CD4-positive, alpha-beta T cell treated with Interleukin-15 for 1 hour (primary cell): ENCODE data around the gene CLDN20.
A peak's percentile ranks its signal among the peaks of the same experiment; 100 is the strongest.
"Not testable (repeated sequence)": the region's sequence is repeated elsewhere in the genome, so short reads cannot be mapped to it uniquely, and the experiment has no call there.

Source experiments
- DNase-seq: peaks from one replicate; pipeline ENCODE4 v3.0.0-alpha.2; 2020

CLDN20 gene

DNA sequence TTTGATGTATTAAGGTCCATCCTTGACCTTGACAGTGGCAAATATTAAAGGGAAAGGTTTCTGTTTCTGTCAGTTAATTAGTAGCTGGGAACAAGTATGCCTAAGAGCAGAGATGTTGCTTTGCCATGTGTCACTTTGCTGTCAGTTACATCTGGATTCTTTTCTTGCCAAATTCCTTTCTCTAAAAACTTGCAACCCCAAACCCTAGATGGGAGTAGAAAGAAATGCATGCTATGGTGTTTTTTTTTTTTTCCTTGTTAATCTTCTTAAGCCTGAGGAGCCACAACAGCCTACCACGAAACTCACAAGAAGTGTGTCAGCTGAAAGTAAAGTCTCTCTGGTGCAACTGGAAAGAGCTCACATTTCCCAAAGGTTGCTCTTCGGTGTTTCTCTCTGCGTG, 18.0 kb upstream of the CLDN20 start:
- no peak for DNase-seq

DNA sequence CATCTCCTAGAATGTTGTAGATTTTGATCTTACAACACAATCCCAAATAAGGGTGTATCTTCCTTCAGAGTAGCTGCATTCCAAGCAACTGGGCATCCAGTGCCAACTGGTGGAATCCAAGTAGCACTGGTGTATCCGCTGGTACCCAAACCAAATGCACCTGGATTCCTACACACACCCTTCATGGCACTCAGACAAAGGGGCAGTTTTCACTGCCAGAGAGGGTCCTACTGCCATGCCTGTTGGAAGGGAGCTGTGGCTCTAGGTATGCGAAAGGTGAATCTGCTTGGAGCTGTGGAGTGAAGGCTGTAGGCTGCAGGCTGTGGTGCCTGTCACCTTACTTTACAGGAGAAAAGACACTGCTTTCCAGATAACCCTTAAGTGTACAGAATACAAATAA, 17.0 kb upstream of the CLDN20 start:
- DNase-seq: no peak

- DNase-seq: no peak
Measured at GRCh38 chr6:155247618-155248007, 16.2 kb upstream of the CLDN20 start.

GRCh38 chr6:155248008-155249001, 15.5 kb upstream of the CLDN20 start:
- peak; percentile 29 for DNase-seq

DNA sequence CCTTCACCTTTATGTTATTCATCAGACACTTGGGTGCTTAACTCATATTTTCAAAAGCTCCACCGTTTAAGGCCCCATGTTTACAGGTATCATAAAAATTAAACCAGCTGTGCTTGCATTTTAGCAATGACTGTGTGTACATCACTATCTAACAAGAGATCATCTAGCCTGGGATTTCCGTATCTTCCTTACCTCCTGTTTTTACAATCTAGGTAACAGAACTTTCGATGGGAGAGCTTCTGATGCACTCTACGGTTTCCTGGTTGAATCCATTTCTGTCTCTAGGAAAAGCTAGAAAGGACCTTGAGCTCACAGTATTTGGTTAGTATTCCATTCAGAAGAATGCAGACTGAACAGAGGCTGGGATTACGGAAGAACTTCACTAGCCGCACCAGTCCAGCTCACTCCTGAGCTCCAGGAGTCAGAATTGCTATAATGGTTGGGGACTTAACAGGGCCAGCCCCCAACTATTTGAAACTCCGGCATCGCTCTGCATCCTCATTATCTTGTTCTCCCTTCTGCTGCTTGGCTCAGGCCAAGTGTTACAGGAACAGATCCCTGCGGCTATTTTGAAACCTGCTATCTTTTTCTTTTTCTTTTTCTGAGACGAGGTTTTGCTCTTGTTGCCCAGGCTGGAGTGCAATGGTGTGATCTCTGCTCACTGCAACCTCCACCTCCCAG, 13.0 kb upstream of the CLDN20 start:
- DNase-seq: no peak

- no peak for DNase-seq
Measured at GRCh38 chr6:155252581-155252980, 11.2 kb upstream of the CLDN20 start.

GRCh38 chr6:155253337-155253736, 10.5 kb upstream of the CLDN20 start:
- DNase-seq: no peak

GRCh38 chr6:155254139-155254538, 9.7 kb upstream of the CLDN20 start:
- no peak for DNase-seq

DNA sequence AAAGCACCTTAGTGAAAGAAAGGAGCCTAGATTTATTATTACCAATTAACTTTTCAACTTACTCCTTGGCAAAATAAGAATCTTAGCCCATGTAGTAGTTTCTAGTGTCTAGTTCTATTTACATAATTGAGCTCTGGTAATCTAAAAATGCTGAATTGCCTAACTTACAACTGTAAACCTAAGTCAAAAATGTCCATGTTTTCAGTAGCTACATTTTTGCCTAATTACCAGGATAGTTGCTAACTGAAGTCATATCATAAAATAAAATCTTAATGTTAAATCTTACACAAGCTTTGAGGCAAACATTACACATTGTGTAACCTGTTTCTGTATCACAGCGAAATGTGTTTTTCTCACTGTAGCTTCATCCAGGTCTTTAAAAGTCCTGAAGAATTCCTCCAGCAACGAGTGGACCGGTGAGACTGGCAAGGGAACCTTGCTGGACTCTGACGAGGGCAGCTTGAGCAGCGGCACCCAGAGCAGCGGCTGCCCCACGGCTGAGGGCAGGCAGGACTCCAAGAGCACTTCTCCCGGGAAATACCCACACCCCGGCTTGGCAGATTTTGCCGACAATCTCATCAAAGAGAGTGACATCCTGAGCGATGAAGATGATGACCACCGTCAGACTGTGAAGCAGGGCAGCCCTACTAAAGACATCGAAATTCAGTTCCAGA, 7.6 kb upstream of the CLDN20 start:
- DNase-seq: no peak

DNA sequence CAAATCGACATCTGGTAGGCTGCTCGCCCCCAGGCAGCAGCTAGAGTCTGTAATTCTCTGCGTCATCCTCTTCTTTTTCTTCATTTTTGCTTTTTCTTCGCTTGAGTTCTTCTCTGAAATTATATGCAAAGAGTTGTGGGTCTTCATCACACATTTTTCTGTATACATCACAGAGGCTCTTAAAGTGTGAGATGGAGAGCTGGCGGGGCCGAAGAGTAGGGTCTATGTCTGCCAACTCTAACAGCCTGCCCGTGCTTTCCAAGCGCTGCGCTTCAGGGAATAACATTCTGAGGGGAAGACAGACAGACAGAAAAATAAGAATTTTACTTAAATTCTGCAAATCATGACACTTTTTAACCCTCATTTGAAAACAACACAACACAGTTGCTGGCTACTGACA, 6.0 kb upstream of the CLDN20 start:
- DNase-seq: no peak

- no peak for DNase-seq
Measured at GRCh38 chr6:155259204-155259603, 4.6 kb upstream of the CLDN20 start.

DNA sequence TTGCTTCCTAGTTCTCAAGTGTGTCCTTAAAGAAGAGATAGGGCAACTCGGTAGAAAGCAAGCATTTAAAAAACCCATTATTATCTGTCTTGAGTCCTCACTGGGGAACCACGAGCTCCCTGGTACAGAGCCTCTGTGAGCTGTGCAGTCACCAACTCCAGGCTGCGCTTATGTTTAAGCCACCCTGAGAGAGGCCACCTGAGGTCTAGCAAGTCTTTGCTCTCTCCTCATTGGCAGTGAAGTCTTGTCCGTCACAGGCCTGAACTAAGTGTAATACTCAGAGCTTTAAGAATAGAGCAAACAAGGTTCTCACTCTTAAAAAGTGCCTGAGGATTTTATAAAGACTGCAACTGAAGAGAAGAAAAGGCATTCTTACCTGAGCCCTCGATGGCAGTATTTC, 3.9 kb upstream of the CLDN20 start:
- no peak for DNase-seq

- no peak for DNase-seq
Measured at GRCh38 chr6:155260686-155261085, 3.1 kb upstream of the CLDN20 start.

DNA sequence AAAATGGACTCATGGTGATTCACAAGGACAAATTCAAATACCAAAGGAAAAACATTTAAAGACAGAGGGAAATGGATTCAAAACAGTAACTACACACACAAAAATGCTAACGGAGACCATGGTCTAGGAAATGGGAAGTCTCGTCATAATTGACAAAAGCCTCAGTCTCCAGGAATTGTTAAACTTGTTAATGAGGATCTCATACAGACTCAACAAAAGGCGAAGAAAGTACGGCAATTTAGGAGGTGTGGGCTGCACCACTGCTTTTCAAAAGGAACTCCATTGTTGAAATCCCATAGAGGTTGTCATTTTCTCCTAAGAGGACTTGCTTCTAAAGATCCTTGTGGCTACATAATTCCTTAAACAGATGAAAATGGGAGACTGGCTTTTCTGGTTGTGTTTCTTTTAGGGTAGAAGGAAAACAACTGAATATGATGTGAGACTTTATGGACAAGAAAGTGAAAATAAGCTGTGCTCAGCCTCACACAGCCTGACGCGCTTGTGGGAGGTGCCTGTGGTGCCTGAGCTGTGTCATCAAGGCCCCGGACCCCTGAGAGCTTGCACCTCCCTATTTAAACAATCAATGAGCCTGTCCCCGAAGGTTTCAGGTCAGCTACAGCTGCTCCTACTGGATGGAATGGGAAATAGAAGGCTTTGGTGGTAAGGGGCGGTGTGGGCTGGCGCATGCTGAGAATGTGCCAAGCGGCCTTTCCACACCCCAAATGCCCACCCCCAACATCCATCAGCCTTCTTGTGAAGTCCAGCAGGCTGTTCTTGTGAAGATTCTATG, 2.5 kb upstream of the CLDN20 start:
- no peak for DNase-seq

DNA sequence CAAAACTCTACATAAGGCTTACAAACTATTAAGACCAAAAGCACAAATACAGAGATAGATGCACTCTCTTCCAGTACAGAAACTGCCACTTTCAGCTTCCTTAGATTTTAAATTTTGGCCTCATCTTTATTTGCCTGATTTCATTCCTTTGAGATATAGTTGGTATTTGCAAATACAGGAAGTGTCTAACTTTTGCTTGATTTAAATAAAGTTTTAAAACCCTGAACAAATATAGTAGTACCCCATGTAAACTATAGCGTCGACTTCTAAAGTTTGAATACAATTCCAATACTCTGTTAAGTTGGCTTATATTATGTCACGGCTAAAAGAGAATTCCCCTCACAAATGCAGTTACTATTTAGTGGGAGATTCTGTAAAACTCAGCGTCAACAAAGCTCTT, 1.2 kb upstream of the CLDN20 start:
- DNase-seq: no peak

- no peak for DNase-seq
Measured at GRCh38 chr6:155264693-155265320, 994 bp downstream of the CLDN20 start.

DNA sequence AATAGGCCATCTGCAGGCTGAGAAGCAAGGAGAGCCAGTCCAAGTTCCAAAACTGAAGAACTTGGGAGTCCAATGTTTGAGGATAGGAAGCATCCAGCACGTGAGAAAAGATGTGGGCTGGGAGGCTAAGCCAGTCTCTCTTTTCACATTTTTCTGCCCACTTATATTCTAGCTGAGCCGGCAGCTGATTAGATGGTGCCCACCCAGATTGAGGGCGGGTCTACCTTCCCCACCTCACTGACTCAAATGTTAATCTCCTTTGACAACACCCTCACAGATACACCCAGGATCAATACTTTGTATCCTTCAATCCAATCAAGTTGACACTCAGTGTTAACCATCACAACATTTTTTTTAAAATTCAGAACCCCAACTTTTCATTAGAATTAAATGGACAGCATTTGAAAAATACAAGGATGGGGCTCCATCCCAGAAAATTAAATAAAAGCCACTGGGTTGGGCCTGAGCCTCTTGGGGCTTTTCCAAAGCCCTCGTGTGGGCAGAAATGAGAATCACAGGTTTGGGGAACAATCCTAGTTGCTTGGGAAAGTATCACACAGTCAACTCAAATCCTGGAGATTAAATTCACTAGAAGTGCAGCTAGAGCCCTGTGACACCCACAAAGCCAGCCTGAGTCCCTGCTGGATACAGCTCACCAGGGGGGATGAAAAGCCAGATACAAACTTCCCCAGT, 2.2 kb downstream of the CLDN20 start:
- no peak for DNase-seq

- no peak for DNase-seq
Measured at GRCh38 chr6:155267411-155267810, 3.6 kb downstream of the CLDN20 start.

- not testable (repeated sequence) for DNase-seq
Measured at GRCh38 chr6:155268088-155268867, 4.5 kb downstream of the CLDN20 start.

GRCh38 chr6:155269765-155270164, 6.0 kb downstream of the CLDN20 start:
- DNase-seq: no peak

DNA sequence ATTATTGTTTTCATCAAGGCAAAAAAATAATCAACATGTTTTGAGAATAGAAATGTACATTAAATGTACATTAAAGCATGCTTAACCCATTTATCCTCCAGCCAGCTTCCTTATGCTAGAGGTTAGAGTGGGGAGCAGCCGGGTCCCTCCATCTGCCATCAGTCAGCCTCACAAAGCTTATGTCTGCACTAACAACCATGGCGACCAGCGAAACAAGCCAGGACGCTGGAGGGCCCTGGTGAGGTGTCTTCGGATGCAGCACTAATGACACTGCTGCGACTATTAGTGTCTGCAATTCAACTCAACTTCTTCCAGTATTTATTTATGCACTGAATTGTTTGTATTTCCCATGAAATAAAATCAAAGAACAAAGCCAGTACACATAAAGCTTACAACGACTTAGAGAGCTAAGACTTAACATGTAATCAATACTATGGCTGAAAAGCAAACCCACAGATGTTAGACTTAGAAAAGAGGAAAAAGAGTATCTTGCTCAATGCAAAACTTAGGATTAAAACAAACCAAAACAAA, 6.8 kb downstream of the CLDN20 start:
- DNase-seq: no peak
